Medulla oblongata (tissue), 1 donor: ENCODE results near the gene MYBPC2.
"Not testable (repeated sequence)": the region's sequence is repeated elsewhere in the genome, so short reads cannot be mapped to it uniquely, and the experiment has no call there.

Experiments
- DNase-seq: peaks from one replicate; pipeline ENCODE4 v3.0.0-alpha.2; 2015; ENCODE audit errors: extremely low spot score

Gene MYBPC2

GRCh38 chr19:50459638-50460037, 26.9 kb downstream of the MYBPC2 start:
- DNase-seq = no peak

GRCh38 chr19:50460161-50460765, 27.6 kb downstream of the MYBPC2 start:
- DNase-seq = no peak

GRCh38 chr19:50461066-50461875, 28.6 kb downstream of the MYBPC2 start:
- peak; percentile 79 for DNase-seq

- DNase-seq = no peak
Measured at GRCh38 chr19:50462970-50463369, 30.3 kb downstream of the MYBPC2 start.

GRCh38 chr19:50464348-50464747, 31.7 kb downstream of the MYBPC2 start:
- no peak for DNase-seq

GRCh38 chr19:50465000-50465399, 32.3 kb downstream of the MYBPC2 start:
- no peak for DNase-seq

GRCh38 chr19:50465986-50466705, 33.5 kb downstream of the MYBPC2 start:
- no peak for DNase-seq

GRCh38 chr19:50466706-50467039, 34.0 kb downstream of the MYBPC2 start:
- DNase-seq = no peak

GRCh38 chr19:50467566-50467965, 34.9 kb downstream of the MYBPC2 start:
- DNase-seq = no peak

- DNase-seq = no peak
Measured at GRCh38 chr19:50468818-50469217, 36.1 kb downstream of the MYBPC2 start.

GRCh38 chr19:50473336-50473735, 40.6 kb downstream of the MYBPC2 start:
- not testable (repeated sequence) for DNase-seq

GRCh38 chr19:50475101-50475568, 42.4 kb downstream of the MYBPC2 start:
- DNase-seq = no peak

- no peak for DNase-seq
Measured at GRCh38 chr19:50475736-50476223, 43.1 kb downstream of the MYBPC2 start.

- peak; percentile 90 for DNase-seq
Measured at GRCh38 chr19:50476224-50476906, 43.7 kb downstream of the MYBPC2 start, which contains the start of the genes EMC10 and GARIN5A. Gene EMC10 (plus strand): TSS chr19:50476507. CDS start chr19:50476545, 38 bp downstream. Gene GARIN5A (minus strand): TSS chr19:50476848. CDS start chr19:50476388, 460 bp downstream.

GRCh38 chr19:50476907-50477238, 44.2 kb downstream of the MYBPC2 start:
- DNase-seq = no peak

- DNase-seq = no peak
Measured at GRCh38 chr19:50477751-50478515, 45.2 kb downstream of the MYBPC2 start.

GRCh38 chr19:50478901-50479715, 46.4 kb downstream of the MYBPC2 start:
- peak; percentile 37 for DNase-seq

- DNase-seq = no peak
Measured at GRCh38 chr19:50479761-50480251, 47.1 kb downstream of the MYBPC2 start.

- no peak for DNase-seq
Measured at GRCh38 chr19:50480281-50481111, 47.8 kb downstream of the MYBPC2 start.
